Testis (tissue), 3 donors: ENCODE results near the gene FKBP9. TPM values are rescaled to one million over a fixed set of nuclear protein-coding genes. Genes with fewer than 3 reads are reported as not detected.

Experiments used
- DNase-seq: peaks from one replicate; pipeline ENCODE4 v3.0.0-alpha.2; 2019
- H3K27ac ChIP-seq, 2 donors: fragments of 200-600 bp; sonication (generic); one replicate each; pipeline ENCODE4 v1.5.1; 2019
- H3K27me3 ChIP-seq: fragments of 200-600 bp; sonication (generic); one replicate; pipeline ENCODE4 v1.5.1; 2019
- H3K36me3 ChIP-seq: fragments of 200-600 bp; sonication (generic); one replicate; pipeline ENCODE4 v1.5.1; 2017; ENCODE audit warnings: low read depth; ENCODE audit errors: missing control alignments
- H3K4me1 ChIP-seq: fragments of 200-600 bp; sonication (generic); one replicate; pipeline ENCODE4 v1.5.1; 2019
- H3K4me3 ChIP-seq, 2 donors: fragments of 200-600 bp; sonication (generic); one replicate each; pipeline ENCODE4 v1.5.1; 2017 to 2019
- H3K9me3 ChIP-seq: fragments of 200-600 bp; sonication (generic); one replicate; pipeline ENCODE4 v1.5.1; 2017
- POLR2A ChIP-seq: fragments of 450-650 bp; IDR thresholded peaks from one replicate; pipeline ENCODE4 v1.6.1; 2017; ENCODE audit warnings: antibody characterized with exemption, mild to moderate bottlenecking, moderate library complexity
- WGBS, 2 donors: methylation state at CpG; one replicate each; pipeline ENCODE4 v1.1.5; 2018; 5-methylcytosine and 5-hydroxymethylcytosine counted together
- intact Hi-C: fragments of 100-400 bp; cut with DNase I; formaldehyde crosslinking; loops from one replicate; pipeline ENCODE4 v1.15.1; 2023; ENCODE audit warnings: low total_unique reads
- polyA plus RNA-seq: library from polyadenylated mRNA; stranded (reverse); fragments of 350-450 nt; fragmentation: Illumina TruSeq; extraction: RNeasy Lipid Tissue Mini Kit (QIAGEN cat#74804); gene quantifications from one replicate; pipeline ENCODE4 v1.2.3, GENCODE V29; 2014; ENCODE audit warnings: low read depth, low replicate concordance; ENCODE audit not compliant: insufficient read depth
- total RNA-seq, 2 donors: library from RNA; depleted of rRNA; stranded (reverse); fragments of >200 nt; gene quantifications; one replicate each; pipeline ENCODE4 v1.2.3, GENCODE V29; 2016
- TF ChIP-seq, protein P1 (sequence below), 3 experiments: fragments of 450-650 bp in 2 of 3; fragments of 200-600 bp in 1 of 3; sonication (generic) in 1 of 3; IDR thresholded peaks; one replicate each; pipeline ENCODE4 v1.5.1; 2016 to 2019; ENCODE audit warnings: antibody characterized with exemption in 3 of 3, mild to moderate bottlenecking in 2 of 3, moderate library complexity in 1 of 3

Gene FKBP9
- total and polyA plus RNA-seq, 3 donors from 2014 or later: 43.5 to 95.1 (median 66.5) TPM

DNA sequence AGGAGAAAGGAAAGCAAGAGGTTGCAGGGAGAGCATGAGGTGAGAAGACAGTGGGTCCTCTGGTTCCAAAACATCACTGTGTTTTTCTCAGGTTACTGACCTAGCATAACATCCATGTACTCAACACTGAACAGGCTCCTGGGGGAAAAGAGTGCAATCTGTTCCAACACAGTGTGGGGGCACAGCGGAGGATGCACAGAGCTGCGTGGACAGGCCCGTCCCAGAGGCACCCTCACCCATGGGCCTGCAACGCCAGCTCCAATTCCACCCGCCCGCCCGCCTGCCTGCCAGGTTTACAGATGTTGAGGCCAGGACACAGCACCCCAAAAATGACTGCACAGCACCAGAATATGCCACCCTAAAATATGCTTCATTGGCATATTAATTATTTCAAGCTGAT is 26.9 kb upstream of the FKBP9 start:
- TF ChIP-seq POLR2A: no peak
- TF ChIP-seq, protein P1, sequence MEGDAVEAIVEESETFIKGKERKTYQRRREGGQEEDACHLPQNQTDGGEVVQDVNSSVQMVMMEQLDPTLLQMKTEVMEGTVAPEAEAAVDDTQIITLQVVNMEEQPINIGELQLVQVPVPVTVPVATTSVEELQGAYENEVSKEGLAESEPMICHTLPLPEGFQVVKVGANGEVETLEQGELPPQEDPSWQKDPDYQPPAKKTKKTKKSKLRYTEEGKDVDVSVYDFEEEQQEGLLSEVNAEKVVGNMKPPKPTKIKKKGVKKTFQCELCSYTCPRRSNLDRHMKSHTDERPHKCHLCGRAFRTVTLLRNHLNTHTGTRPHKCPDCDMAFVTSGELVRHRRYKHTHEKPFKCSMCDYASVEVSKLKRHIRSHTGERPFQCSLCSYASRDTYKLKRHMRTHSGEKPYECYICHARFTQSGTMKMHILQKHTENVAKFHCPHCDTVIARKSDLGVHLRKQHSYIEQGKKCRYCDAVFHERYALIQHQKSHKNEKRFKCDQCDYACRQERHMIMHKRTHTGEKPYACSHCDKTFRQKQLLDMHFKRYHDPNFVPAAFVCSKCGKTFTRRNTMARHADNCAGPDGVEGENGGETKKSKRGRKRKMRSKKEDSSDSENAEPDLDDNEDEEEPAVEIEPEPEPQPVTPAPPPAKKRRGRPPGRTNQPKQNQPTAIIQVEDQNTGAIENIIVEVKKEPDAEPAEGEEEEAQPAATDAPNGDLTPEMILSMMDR (IDR thresholded peaks at IDR 0.05): no peak
- H3K9me3 ChIP-seq: no peaks in the 10 kb centered on the region
- no peak overlapping the region for H3K4me3 ChIP-seq
- H3K27me3 ChIP-seq: no peaks in the 10 kb centered on the region
- H3K4me1 ChIP-seq: peaks cover 6% of the 10 kb centered on the region
- H3K36me3 ChIP-seq: no peaks in the 10 kb centered on the region
- no peak for DNase-seq
- 92% methylated on average over 4 to 7 of the region's 7 CpGs for WGBS, 2 donors
- no peak overlapping the region for H3K27ac ChIP-seq
- intact Hi-C loops: no loop called here

DNA sequence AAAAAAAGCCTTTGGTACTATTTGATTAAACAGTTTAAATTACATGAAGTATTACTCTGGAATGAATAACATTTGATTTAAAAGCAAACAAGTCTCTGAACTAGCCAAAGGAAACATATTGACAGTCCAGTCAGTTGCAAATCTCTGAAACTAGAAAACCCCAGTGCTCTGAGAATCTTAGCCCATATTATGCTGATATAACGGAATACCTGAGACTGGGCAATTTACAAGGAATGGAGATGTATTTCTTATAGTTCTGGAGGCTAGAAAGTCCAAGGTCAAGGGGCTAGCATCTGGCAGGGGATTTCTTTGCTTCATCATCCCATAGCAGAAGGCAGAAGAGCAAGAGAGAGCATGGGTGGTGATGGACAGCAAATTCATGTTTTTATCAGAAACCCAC is 21.7 kb upstream of the FKBP9 start:
- Histone ChIP-seq H3K27me3 (no peaks in the 10 kb centered on the region), H3K4me3 (no peak overlapping the region), H3K27ac (no peak overlapping the region), H3K9me3 (no peaks in the 10 kb centered on the region), H3K36me3 (no peaks in the 10 kb centered on the region), H3K4me1 (peaks cover 6% of the 10 kb centered on the region)
- WGBS, 2 donors: 70 to 78% methylated on average over 1 of the region's 1 CpG
- TF ChIP-seq, protein P1 (IDR thresholded peaks at IDR 0.05): no peak
- TF ChIP-seq POLR2A: no peak
- no peak for DNase-seq
- intact Hi-C loops: no loop called here

DNA sequence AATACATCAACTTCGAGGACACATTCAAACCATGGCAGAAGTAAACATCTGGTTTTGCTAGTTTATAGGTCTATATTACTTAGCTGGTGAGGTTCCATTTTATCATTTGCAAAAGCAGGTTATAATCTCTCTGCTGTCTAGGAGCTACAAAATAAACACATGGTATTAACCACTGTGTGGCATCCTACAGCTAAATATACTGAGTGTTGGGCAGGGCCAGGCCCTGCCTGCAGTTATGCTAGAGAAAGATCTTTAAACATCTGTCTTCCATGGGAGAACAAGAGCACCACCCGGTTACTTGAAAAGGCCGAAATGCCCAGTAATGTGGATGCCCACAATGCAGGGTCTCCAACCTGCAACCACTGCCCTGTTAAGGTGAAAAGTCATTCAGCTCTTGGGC is 20.6 kb upstream of the FKBP9 start:
- no peaks in the 10 kb centered on the region for H3K36me3 ChIP-seq
- intact Hi-C loops: no loop called here
- TF ChIP-seq POLR2A: no peak
- TF ChIP-seq, protein P1 (IDR thresholded peaks at IDR 0.05): no peak
- H3K27ac ChIP-seq: no peak overlapping the region
- no peak overlapping the region for H3K4me3 ChIP-seq
- 88 to 91% methylated on average over 3 of the region's 3 CpGs for WGBS, 2 donors
- no peaks in the 10 kb centered on the region for H3K27me3 ChIP-seq
- peaks cover 8% of the 10 kb centered on the region for H3K4me1 ChIP-seq
- no peaks in the 10 kb centered on the region for H3K9me3 ChIP-seq
- no peak for DNase-seq

DNA sequence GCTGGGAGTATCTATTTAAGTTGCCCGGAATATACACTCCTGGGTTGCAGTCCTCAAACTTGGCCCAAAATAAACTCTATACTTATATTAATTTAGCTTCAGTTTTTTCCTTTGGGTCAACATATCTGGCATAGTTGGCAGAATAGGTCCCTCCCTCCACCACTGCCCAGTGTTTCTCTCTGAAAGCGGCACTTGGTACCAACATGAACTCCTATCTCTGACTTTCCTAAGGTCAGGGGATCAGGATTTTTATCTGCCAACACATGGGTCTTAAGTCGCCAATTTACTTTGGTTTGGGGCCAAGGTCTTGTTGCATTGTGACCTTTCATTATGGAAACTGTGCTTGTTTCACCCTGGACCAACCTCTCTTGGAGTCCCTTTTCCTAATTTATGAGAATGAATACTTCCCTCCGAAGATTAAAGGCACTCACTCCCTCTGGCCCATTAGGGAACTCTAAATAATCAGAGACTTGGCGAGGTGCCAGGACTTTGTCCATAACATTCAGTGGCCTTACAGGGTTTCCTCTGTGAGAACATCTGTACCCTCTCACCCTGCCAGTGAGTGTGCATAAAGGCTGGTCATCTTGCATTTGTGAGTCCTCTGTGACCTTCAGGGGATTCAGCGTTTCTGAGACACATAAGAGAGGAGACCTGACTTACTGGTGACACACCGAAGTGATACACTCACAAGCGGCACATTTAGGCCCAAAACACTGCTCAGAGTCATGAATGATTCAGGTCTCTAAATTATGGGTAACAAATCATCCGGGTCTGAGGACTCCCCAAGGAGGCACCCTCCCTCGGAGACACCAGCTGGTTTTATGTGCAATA is 19.7 kb upstream of the FKBP9 start:
- Histone ChIP-seq H3K4me3 (no peak overlapping the region), H3K36me3 (no peaks in the 10 kb centered on the region), H3K27ac (no peak overlapping the region), H3K27me3 (no peaks in the 10 kb centered on the region), H3K4me1 (peaks cover 10% of the 10 kb centered on the region), H3K9me3 (no peaks in the 10 kb centered on the region)
- TF ChIP-seq POLR2A: no peak
- TF ChIP-seq, protein P1 (IDR thresholded peaks at IDR 0.05): no peak
- intact Hi-C loops: no loop called here
- WGBS, 2 donors: 50 to 55% methylated on average over 8 to 10 of the region's 10 CpGs
- DNase-seq: peak; percentile 46

DNA sequence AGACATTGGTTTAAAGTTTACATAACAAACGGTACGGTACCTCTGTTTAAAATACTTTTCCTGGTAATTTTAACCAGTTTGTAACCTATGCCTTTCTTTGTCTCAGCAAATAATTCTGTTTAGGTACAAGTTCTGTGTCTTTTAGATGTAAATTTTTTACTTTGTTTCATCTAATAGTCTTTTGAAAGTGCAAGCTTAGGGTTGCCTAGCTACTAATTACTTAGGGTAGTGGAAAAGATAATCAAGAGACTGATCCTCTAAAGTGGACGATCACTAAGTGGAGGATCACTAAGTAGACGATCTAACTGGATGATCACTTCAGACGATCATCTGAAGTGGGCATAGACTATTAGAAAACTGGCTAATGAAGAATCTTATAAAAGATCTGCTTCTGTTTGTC is 16.1 kb upstream of the FKBP9 start:
- Histone ChIP-seq H3K9me3 (no peaks in the 10 kb centered on the region), H3K36me3 (no peaks in the 10 kb centered on the region), H3K27me3 (no peaks in the 10 kb centered on the region), H3K4me3 (no peak overlapping the region), H3K4me1 (peaks cover 10% of the 10 kb centered on the region), H3K27ac (no peak overlapping the region)
- intact Hi-C loops: loop anchor here (10.0 kb wide), 2 partner anchors 46 to 96 kb away; partner anchors contain the start of gene KBTBD2
- no peak for DNase-seq
- no peak for TF ChIP-seq POLR2A
- TF ChIP-seq, protein P1 (IDR thresholded peaks at IDR 0.05): no peak
- 5 to 13% methylated on average over 5 of the region's 5 CpGs for WGBS, 2 donors
